ENCODE data around the gene ITSN2.

DNA sequence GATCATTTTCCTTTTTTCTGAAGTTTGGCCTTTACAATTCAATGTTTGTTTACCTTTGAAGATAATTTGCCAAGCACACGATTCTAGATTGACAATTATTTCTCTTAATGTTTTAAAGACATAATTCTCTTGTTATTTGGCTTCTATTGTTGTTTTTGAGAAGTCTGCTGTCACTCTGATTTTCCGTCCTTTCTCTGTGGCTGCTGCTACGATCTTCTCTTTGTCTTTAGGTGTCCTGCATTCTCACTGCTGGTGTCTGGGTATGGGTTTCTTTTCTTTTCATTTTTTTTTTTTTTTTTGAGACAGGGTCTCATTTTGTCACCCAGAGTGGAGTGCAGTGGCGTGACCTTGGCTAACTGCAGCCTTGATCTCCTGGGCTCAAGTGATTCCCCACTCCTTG, 200.6 kb downstream of the ITSN2 start:
- TF ChIP-seq, protein P1, sequence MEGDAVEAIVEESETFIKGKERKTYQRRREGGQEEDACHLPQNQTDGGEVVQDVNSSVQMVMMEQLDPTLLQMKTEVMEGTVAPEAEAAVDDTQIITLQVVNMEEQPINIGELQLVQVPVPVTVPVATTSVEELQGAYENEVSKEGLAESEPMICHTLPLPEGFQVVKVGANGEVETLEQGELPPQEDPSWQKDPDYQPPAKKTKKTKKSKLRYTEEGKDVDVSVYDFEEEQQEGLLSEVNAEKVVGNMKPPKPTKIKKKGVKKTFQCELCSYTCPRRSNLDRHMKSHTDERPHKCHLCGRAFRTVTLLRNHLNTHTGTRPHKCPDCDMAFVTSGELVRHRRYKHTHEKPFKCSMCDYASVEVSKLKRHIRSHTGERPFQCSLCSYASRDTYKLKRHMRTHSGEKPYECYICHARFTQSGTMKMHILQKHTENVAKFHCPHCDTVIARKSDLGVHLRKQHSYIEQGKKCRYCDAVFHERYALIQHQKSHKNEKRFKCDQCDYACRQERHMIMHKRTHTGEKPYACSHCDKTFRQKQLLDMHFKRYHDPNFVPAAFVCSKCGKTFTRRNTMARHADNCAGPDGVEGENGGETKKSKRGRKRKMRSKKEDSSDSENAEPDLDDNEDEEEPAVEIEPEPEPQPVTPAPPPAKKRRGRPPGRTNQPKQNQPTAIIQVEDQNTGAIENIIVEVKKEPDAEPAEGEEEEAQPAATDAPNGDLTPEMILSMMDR (IDR thresholded peaks at IDR 0.05): no peak
- TF ChIP-seq POLR2A (IDR thresholded peaks at IDR 0.05): no peak
